ENCODE measurements around the gene POLR1D.

- TF ChIP-seq REST (IDR thresholded peaks at IDR 0.05; ENCODE audit: insufficient read depth in 1 of 2, low read depth in 2 of 2, low read length in 1 of 2): no peak
- TF ChIP-seq CTCF (IDR thresholded peaks at IDR 0.05): no peak
Measured at GRCh38 chr13:27573265-27573664, 48.4 kb upstream of the POLR1D start.

All from Panc1 (cell line).